Body of pancreas (tissue), 4 donors: ENCODE measurements around the gene IQCF2.

Experiments used
- CTCF ChIP-seq, 7 experiments: fragments of 450-650 bp in 4 of 7; fragments of 200-600 bp in 3 of 7; sonication (generic) in 3 of 7; IDR thresholded peaks; one replicate each; pipeline ENCODE4 v1.5.1; 2016 to 2019; ENCODE audit warnings: antibody characterized with exemption in 7 of 7
- POLR2A ChIP-seq, 3 donors: fragments of 450-650 bp; IDR thresholded peaks; one replicate each; pipeline ENCODE4 v1.6.1; 2016; ENCODE audit warnings: antibody characterized with exemption in 3 of 3, mild to moderate bottlenecking in 2 of 3

DNA sequence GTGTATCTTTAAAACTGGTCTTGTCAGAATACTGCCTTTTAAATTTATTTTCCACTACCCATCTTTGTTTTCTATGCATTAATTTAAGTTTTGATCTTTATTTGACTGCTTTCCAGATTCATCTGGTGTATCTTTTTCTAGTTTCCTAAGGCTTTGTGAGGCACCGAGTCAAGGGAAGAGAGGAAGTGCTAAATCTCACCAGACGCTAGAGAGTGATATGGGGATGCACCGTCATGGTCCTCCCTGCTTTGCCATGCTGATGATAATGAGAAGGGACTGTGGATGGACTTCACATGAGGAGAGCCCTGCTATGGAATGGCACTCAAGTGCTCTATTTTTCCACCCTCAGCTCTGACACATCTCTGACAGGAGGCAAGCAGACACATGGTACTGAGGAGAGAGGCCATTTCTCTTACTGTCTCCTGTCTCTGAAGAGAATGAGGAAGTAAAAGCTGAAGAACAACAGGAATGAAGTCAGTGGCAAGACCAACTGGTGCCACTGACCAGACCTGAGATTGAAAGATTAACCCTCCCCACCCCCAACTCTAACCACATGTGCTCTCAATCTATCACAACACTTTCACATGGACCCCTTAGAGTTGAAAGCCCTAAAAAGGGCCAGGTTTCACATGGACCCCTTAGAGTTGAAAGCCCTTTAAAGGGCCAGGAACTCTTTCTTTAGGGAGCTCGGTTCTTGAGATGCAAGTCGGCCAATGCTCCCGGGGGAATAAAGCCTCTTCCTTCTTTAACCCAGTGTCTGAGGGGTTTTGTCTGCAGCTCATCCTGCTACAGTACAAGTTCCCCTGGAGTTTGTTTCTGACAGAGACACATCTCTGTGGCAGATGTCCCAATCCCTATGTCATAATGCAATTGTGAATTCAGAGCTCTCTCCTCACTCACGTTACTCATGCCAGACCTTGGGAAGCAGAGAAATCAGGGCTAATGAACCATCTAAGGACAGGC is at the start of gene IQCF2:
- no peak for TF ChIP-seq CTCF (IDR thresholded peaks at IDR 0.05)
- no peak for TF ChIP-seq POLR2A (IDR thresholded peaks at IDR 0.05)
